Thyroid gland (tissue), 4 donors: ENCODE measurements around the gene SPATC1L. TPM values are rescaled to one million over a fixed set of nuclear protein-coding genes. Genes with fewer than 3 reads are reported as not detected.

Source experiments
- DNase-seq, 2 donors: peaks; one replicate each; pipeline ENCODE4 v3.0.0-alpha.2; 2019
- H3K27ac ChIP-seq, 3 donors: fragments of 200-600 bp; sonication (generic); 1 replicate in 2 of 3; 2 replicates in 1 of 3; pipeline ENCODE4 v1.5.1; 2016 to 2019; ENCODE audit warnings: mild to moderate bottlenecking in 1 of 3, moderate library complexity in 1 of 3
- H3K27me3 ChIP-seq: fragments of 200-600 bp; sonication (generic); one replicate; pipeline ENCODE4 v1.5.1; 2019
- H3K36me3 ChIP-seq, 2 donors: fragments of 200-600 bp; sonication (generic); one replicate each; pipeline ENCODE4 v1.5.1; 2016 to 2019
- H3K4me1 ChIP-seq, 2 donors: fragments of 200-600 bp; sonication (generic); one replicate each; pipeline ENCODE4 v1.5.1; 2017 to 2019
- H3K4me3 ChIP-seq, 3 donors: fragments of 200-600 bp; sonication (generic); replicated peaks in 1 of 3; 1 replicate in 2 of 3; 2 replicates in 1 of 3; pipeline ENCODE4 v1.5.1; 2016; ENCODE audit warnings: mild to moderate bottlenecking in 1 of 3
- H3K9me3 ChIP-seq: fragments of 200-600 bp; sonication (generic); one replicate; pipeline ENCODE4 v1.5.1; 2017
- CTCF ChIP-seq, 6 experiments: fragments of 200-600 bp in 3 of 6; fragments of 450-650 bp in 3 of 6; sonication (generic) in 3 of 6; IDR thresholded peaks; one replicate each; pipeline ENCODE4 v1.5.1; 2016 to 2019; ENCODE audit warnings: antibody characterized with exemption in 6 of 6, mild to moderate bottlenecking in 2 of 6, inconsistent platforms in 1 of 6, moderate library complexity in 1 of 6
- POLR2A ChIP-seq, 2 donors: fragments of 450-650 bp; IDR thresholded peaks; one replicate each; pipeline ENCODE4 v1.6.1; 2017; ENCODE audit warnings: antibody characterized with exemption in 2 of 2, mild to moderate bottlenecking in 2 of 2, moderate library complexity in 1 of 2
- WGBS, 2 donors: methylation state at CpG; one replicate each; pipeline ENCODE4 v1.1.5; 2017; 5-methylcytosine and 5-hydroxymethylcytosine counted together
- intact Hi-C: fragments of 100-400 bp; cut with DNase I; formaldehyde crosslinking; loops from one replicate; pipeline ENCODE4 v1.15.1; 2023
- total RNA-seq, 4 donors: library from RNA; depleted of rRNA; stranded (reverse); fragments of >200 nt; gene quantifications; one replicate each; pipeline ENCODE4 v1.2.3, GENCODE V29; 2016

SPATC1L gene
- total RNA-seq, 4 donors from 2014 or later, result 3.5 to 9.0 (median 5.8) TPM

- TF ChIP-seq POLR2A (IDR thresholded peaks at IDR 0.05) (no peak), CTCF (IDR thresholded peaks at IDR 0.05) (no peak)
- WGBS, 2 donors, result 79 to 83% methylated on average over 7 to 8 of the region's 9 CpGs
- intact Hi-C loops, result loop anchor here (10.0 kb wide), 1 partner anchor 205 kb away; the partner anchor contains the start of gene COL6A1
- Histone ChIP-seq H3K4me3 (no peak overlapping the region), H3K27ac (peak overlapping the region in 2 of 3 donors; percentile 48 to 70), H3K36me3 (peaks cover 5 to 7% of the 10 kb centered on the region in 2 donors), H3K9me3 (no peaks in the 10 kb centered on the region), H3K27me3 (no peaks in the 10 kb centered on the region), H3K4me1 (peaks cover 0 to 12% of the 10 kb centered on the region in 2 donors)
- no peak for DNase-seq
Measured at GRCh38 chr21:46189213-46189958, 5.1 kb upstream of the SPATC1L start.

- DNase-seq, result peak; percentile 33 to 35
- no peak for TF ChIP-seq POLR2A (IDR thresholded peaks at IDR 0.05)
- TF ChIP-seq CTCF (IDR thresholded peaks at IDR 0.05), result no peak
- Histone ChIP-seq H3K9me3 (no peaks in the 10 kb centered on the region), H3K27me3 (no peaks in the 10 kb centered on the region), H3K4me1 (peaks cover 0 to 12% of the 10 kb centered on the region in 2 donors), H3K4me3 (no peak overlapping the region), H3K27ac (peak overlapping the region in 2 of 3 donors; percentile 48 to 70), H3K36me3 (peaks cover 0 to under 1% of the 10 kb centered on the region in 2 donors)
- intact Hi-C loops, result loop anchor here (10.0 kb wide), 1 partner anchor 204 kb away; the partner anchor contains the start of gene COL6A1
- 56 to 63% methylated on average over 17 of the region's 17 CpGs for WGBS, 2 donors
Measured at GRCh38 chr21:46188226-46189212, 4.3 kb upstream of the SPATC1L start.

GRCh38 chr21:46187814-46188213 is 3.6 kb upstream of the SPATC1L start:
- Histone ChIP-seq H3K9me3 (no peaks in the 10 kb centered on the region), H3K27me3 (no peaks in the 10 kb centered on the region), H3K4me3 (no peak overlapping the region), H3K27ac (no peak overlapping the region), H3K36me3 (no peaks in the 10 kb centered on the region), H3K4me1 (peaks cover 0 to 12% of the 10 kb centered on the region in 2 donors)
- 83 to 88% methylated on average over 7 of the region's 7 CpGs for WGBS, 2 donors
- intact Hi-C loops, result loop anchor here (10.0 kb wide), 1 partner anchor 203 kb away; the partner anchor contains the start of gene COL6A1
- no peak for DNase-seq
- TF ChIP-seq CTCF (IDR thresholded peaks at IDR 0.05), result no peak
- TF ChIP-seq POLR2A (IDR thresholded peaks at IDR 0.05), result no peak

GRCh38 chr21:46187261-46187660 is 3.0 kb upstream of the SPATC1L start:
- Histone ChIP-seq H3K9me3 (no peaks in the 10 kb centered on the region), H3K36me3 (no peaks in the 10 kb centered on the region), H3K27me3 (no peaks in the 10 kb centered on the region), H3K27ac (no peak overlapping the region), H3K4me1 (peaks cover 0 to 12% of the 10 kb centered on the region in 2 donors), H3K4me3 (no peak overlapping the region)
- 94 to 96% methylated on average over 8 of the region's 8 CpGs for WGBS, 2 donors
- intact Hi-C loops, result loop anchor here (10.0 kb wide), 1 partner anchor 202 kb away; the partner anchor contains the start of gene COL6A1
- TF ChIP-seq POLR2A (IDR thresholded peaks at IDR 0.05), result no peak
- no peak for TF ChIP-seq CTCF (IDR thresholded peaks at IDR 0.05)
- DNase-seq, result no peak
